ENCODE measurements around the gene LTBP1.
"Not testable (repeated sequence)": the region's sequence is repeated elsewhere in the genome, so short reads cannot be mapped to it uniquely, and the experiment has no call there.

The LTBP1 gene

DNA sequence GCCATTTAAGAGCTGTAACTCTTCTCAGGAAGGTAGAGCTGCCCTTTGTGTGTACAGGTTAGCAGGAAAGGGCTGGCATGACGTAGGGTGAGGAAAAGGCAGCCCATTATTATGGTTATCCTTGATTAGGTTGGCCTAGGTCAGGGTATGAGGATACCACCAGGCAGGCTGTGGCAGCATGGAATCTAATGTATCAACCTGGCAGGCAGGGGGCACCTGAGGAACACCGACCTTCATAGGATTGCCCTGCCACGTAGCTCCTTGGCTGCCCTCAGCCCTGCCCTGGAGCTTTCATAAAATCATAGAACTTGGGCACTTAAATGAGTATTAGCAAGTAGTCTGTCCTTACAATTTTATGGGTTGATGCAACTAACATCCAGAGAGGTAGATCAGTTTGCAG is 261.6 kb downstream of the LTBP1 start:
- DNase-seq, result no peak

- no peak for DNase-seq
Measured at GRCh38 chr2:33209976-33210375, 263.2 kb downstream of the LTBP1 start.

DNA sequence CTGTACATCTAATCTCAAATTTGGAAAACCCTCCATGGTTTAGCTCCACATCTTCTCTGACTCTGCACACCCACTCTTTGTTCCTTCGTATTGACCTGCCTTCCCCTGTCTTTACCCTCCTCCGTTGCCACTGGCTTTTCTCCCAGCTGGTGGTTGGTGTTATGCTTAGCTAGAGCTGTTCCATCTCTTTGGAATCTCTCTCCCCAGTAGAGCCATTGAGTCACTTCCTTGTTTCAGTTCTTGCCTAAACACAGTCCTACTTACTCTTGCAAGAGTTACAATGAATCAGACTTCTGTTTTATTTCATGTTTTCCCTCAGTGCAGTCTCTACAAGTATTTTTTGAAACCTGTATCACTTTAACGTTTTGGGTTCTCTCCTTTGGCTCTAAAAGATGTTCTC is 263.9 kb downstream of the LTBP1 start:
- no peak for DNase-seq

GRCh38 chr2:33212151-33212550 is 265.4 kb downstream of the LTBP1 start:
- DNase-seq, result no peak

DNA sequence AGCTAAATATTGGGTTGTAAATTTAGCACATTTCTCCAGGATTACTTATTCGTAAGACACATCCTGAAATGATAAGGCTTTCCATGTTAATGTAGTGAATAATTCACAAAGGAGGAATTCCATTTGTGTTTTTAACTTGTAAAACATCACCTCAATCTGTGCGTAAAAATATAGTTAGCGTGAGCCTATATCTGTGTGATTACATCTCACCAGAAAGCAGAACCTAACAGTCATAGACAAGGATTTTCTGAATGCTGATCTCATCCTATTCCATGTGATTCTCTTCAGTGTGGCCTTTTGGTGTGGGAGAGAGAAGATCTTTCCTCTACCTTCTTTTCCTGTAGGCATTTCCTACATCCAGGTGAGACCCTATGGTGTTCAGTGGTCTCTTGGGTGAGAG is 266.5 kb downstream of the LTBP1 start:
- DNase-seq, result no peak

DNA sequence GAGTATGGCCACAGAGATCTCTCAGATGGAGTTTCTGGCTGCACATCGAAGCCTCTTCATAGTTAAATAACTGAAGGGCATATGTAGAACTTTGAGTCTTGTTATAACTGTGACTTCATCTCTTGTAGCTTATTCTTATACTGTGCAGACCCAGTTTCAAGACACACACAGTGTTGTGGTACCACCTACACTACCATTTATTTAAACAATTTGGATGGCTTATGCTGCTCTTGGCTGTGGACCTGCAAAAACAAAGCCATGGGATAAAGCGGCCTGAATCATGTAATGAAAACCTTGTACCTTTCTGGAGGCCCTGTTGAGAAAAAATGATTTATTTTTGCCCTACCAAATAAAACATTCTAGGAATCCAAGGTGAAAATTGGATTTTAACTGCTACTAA is 266.9 kb downstream of the LTBP1 start:
- no peak for DNase-seq

DNA sequence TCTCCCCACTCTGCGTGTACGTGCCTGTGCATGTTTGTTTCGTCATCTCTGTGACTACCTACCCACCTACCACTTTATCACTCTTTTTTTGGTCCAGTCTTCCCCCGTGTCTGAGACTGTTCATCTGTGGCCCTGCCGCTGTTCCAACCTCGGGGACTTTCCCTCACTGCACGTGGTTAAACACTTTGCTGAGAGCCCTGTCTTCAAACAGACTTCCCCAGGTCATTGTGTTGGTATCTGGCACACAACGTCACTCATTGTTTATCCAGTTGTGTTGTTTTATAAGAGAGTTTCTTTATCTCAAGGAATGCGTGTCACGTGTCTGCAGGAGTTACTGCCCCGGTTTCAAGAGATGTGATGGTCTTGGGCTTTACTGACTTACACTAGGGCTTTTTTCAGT is 267.7 kb downstream of the LTBP1 start:
- no peak for DNase-seq

GRCh38 chr2:33214857-33215256 is 268.1 kb downstream of the LTBP1 start:
- DNase-seq, result no peak

DNA sequence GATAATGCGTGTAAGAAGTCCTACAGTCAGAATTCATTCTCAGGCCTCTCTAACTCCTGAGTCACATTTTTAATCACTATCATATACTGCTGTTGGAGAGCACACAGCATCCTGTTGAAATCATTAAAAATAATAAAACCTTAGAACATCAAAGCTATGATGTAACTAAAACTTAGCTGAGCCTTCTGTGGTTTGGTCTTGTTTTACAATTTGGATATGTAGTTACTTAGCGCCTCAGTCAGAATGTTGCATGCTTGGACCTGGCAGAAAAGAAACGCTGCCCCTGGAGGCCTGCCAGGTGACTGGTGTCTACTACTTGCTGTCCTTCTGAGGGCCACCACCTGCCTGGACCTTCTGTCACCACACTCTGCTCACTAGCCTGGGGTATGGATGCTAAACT is 268.5 kb downstream of the LTBP1 start:
- DNase-seq, result no peak

DNA sequence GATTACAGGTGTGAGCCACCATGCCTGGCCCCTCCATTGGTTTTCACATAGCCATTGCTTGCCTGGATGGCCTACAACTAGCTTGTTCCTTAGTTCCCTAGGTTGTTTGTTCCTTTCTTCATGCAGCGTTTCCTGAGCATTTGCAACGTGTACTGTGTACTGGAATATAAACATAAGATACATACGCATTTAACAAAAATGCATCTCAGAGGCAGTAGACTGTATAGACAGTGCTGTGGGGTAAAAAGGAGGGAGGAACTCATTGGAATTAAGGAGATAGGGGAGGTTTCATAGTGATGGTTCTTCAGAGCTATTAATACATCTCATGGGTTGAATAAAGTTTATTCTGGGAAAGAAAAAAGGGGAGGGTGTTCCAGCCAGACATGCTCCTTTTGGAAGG is 269.2 kb downstream of the LTBP1 start:
- DNase-seq, result no peak

- DNase-seq, result no peak
Measured at GRCh38 chr2:33216508-33217182, 269.9 kb downstream of the LTBP1 start.

DNA sequence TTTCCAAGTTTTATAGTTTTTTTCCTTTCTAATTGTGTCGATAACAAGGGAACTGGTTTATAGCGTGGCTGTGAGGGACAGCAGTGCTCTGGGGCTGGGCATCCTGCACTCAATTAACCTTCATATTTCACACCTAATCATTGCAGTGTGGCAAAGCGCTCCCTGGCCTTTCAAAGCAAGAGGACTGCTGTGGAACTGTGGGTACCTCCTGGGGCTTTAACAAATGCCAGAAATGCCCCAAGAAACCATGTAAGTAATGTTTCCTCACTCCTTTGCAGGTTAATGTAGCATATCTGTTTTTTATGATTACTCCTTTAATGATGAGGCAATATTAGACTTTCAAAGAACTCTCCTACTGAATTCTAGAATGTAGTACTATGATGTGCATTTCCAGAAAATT is 270.7 kb downstream of the LTBP1 start:
- no peak for DNase-seq

GRCh38 chr2:33219114-33219513 is 272.4 kb downstream of the LTBP1 start:
- DNase-seq, result no peak

GRCh38 chr2:33219850-33220275 is 273.1 kb downstream of the LTBP1 start:
- DNase-seq, result no peak

- no peak for DNase-seq
Measured at GRCh38 chr2:33220533-33220932, 273.8 kb downstream of the LTBP1 start.

- DNase-seq, result no peak
Measured at GRCh38 chr2:33221046-33221784, 274.5 kb downstream of the LTBP1 start.

DNA sequence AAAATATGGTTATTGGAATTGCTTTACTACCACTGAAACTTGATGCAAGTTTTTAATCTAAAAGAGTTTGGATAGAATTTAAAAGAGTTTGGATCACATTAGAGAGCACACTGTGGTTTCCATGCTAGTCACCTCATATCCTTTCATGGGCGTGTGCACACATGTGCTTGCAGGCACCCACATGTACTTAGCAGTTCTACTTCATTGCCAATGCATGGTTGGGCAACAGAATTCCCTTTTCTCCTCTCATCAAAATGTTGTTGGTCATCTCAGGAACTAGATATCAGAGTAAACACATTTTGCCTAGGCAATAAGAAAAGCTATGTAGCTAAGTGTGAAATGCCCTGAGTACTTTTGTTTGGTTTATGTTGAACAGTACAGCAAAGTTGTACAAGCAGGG is 275.6 kb downstream of the LTBP1 start:
- no peak for DNase-seq

GRCh38 chr2:33223856-33224255 is 277.1 kb downstream of the LTBP1 start:
- DNase-seq, result no peak

DNA sequence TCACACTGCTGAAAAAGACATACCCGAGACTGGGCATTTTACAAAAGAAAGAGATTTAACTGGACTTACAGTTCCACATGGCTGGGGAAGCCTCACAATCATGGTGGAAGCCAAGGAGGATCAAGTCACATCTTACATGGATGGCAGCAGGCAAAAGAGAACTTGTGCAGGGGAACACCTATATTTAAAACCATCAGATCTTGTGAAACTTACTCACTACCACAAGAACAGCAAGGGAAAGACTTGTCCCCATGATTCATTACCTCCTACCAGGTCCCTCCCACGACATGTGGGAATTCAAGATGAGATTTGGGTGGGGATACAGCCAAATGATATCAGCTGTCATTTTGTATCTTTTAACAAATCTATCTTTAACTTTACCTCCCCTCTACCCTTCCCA is 278.6 kb downstream of the LTBP1 start:
- DNase-seq, result no peak

DNA sequence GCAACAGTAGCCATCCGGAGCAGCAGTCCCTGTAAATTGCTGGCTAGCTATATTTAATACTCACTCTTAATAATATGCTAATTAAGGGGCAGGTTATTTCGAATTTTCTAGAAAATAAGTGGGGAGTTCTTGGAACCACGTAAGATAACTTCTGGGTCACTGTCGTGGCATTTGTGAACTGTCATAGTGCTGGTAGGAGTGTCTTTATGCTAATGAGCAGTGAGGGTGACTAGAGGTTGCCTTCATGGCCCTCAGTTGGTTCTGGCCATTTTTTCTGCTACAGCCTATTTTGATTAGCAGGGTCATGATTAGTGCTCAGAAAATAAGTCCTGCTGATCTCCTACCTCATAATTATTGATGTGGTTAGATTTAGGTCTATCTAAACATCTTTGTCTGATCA is 279.8 kb downstream of the LTBP1 start:
- DNase-seq, result no peak

- DNase-seq, result no peak
Measured at GRCh38 chr2:33229646-33230045, 282.9 kb downstream of the LTBP1 start.

GRCh38 chr2:33230195-33230594 is 283.4 kb downstream of the LTBP1 start:
- no peak for DNase-seq

- no peak for DNase-seq
Measured at GRCh38 chr2:33230842-33231241, 284.1 kb downstream of the LTBP1 start.

DNA sequence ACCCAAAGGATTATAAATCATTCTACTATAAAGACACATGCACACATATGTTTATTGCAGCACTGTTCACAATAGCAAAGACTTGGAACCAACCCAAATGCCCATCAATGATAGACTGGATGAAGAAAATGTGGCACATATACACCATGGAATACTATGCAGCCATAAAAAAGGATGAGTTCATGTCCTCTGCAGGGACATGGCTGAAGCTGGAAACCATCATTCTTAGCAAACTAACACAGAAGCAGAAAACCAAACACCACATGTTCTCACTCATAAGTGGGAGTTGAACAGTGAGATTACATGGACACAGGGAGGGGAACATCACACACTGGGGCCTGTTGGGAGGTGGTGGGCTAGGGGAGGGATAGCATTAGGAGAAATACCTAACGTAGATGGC is 288.8 kb downstream of the LTBP1 start:
- not testable (repeated sequence) for DNase-seq
